Parathyroid adenoma (tissue), 2 donors: ENCODE measurements around the gene IDH3A.

ENCODE experiments used
- H2AFZ ChIP-seq: fragments of 300-600 bp; sonication (generic); one replicate; pipeline ENCODE4 v1.7.0; 2017; ENCODE audit warnings: antibody characterized with exemption, mild to moderate bottlenecking
- H3K27ac ChIP-seq: fragments of 300-600 bp; sonication (generic); one replicate; pipeline ENCODE4 v1.7.0; 2017
- H3K27me3 ChIP-seq: fragments of 300-600 bp; sonication (generic); one replicate; pipeline ENCODE4 v1.7.0; 2017; ENCODE audit warnings: low read length; ENCODE audit not compliant: control insufficient read depth, insufficient read depth
- H3K36me3 ChIP-seq: fragments of 300-600 bp; sonication (generic); one replicate; pipeline ENCODE4 v1.7.0; 2017; ENCODE audit warnings: low read length; ENCODE audit not compliant: control insufficient read depth, insufficient read depth
- H3K4me1 ChIP-seq: fragments of 300-600 bp; sonication (generic); one replicate; pipeline ENCODE4 v1.7.0; 2017; ENCODE audit warnings: control low read depth
- H3K4me2 ChIP-seq: fragments of 300-600 bp; sonication (generic); one replicate; pipeline ENCODE4 v1.7.0; 2017; ENCODE audit warnings: low read length
- H3K4me3 ChIP-seq: fragments of 300-600 bp; sonication (generic); one replicate; pipeline ENCODE4 v1.7.0; 2017; ENCODE audit warnings: low read depth, low read length
- H3K79me2 ChIP-seq: fragments of 300-600 bp; sonication (generic); one replicate; pipeline ENCODE4 v1.7.0; 2017; ENCODE audit warnings: control low read depth
- H3K9ac ChIP-seq: fragments of 300-600 bp; sonication (generic); one replicate; pipeline ENCODE4 v1.7.0; 2017; ENCODE audit warnings: mild to moderate bottlenecking
- H3K9me3 ChIP-seq: fragments of 300-600 bp; sonication (generic); one replicate; pipeline ENCODE4 v1.7.0; 2017; ENCODE audit warnings: low read length; ENCODE audit not compliant: control insufficient read depth
- TF ChIP-seq, protein P1 (sequence below): fragments of 300-600 bp; sonication (generic); IDR thresholded peaks from one replicate; pipeline ENCODE4 v1.7.0; 2017; ENCODE audit warnings: antibody characterized with exemption, mild to moderate bottlenecking
- donor health status: primary hyperparathyroidism.

The IDH3A gene

DNA sequence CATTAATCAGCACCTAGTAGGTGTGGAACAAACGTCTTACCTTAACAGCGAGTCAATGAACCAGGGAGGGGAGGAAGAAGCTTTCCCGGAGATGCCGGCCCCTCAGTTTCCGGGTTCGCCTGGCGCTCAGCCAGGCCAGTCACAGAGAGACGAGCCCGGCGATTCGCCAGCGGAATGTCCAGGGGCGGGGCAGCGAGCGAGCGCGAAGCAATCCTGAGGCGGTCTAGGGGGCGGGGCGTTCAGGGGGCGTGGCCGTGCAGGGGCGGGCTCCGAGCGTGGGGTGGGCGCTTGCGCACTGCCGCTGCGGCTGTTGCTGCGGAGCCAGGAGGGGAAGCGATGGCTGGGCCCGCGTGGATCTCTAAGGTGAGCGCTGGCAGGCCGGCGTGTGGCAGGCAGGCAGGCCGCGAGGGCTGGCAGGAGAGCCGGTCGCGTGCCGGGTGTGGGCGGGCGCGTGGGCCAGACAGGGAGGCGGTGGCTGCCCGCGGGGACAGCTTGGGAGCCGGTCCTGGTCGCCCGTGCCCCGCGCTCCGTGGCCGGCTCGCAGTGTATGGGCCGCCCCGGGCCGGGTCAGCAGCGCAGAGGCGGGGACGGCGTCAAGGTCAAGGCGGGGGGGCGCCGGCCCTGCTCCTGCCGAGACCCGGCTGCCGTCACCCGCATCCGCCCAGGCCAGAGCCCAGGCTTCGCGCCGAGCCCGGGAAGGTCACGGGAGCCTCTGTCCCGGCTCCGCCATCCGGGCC lies at the start of gene IDH3A:
IDH3A (plus strand) TSS at position 295 of the 737 bp plus-strand sequence; CDS start at position 337, 42 bp downstream.
- Histone ChIP-seq H3K27ac (peak within 1 kb of the TSS; percentile 75), H3K36me3 (no peaks in the 10 kb centered on the region), H3K4me1 (no peaks in the 10 kb centered on the region), H2AFZ (peak within 1 kb of the TSS; percentile 74), H3K9me3 (no peaks in the 10 kb centered on the region), H3K27me3 (no peaks in the 10 kb centered on the region), H3K4me2 (peak within 1 kb of the TSS; percentile 98), H3K9ac (no peak within 1 kb of the TSS), H3K4me3 (peak within 1 kb of the TSS; percentile 66), H3K79me2 (peaks cover 12% of the 10 kb centered on the region)
- TF ChIP-seq, protein P1, sequence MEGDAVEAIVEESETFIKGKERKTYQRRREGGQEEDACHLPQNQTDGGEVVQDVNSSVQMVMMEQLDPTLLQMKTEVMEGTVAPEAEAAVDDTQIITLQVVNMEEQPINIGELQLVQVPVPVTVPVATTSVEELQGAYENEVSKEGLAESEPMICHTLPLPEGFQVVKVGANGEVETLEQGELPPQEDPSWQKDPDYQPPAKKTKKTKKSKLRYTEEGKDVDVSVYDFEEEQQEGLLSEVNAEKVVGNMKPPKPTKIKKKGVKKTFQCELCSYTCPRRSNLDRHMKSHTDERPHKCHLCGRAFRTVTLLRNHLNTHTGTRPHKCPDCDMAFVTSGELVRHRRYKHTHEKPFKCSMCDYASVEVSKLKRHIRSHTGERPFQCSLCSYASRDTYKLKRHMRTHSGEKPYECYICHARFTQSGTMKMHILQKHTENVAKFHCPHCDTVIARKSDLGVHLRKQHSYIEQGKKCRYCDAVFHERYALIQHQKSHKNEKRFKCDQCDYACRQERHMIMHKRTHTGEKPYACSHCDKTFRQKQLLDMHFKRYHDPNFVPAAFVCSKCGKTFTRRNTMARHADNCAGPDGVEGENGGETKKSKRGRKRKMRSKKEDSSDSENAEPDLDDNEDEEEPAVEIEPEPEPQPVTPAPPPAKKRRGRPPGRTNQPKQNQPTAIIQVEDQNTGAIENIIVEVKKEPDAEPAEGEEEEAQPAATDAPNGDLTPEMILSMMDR = no peak

DNA sequence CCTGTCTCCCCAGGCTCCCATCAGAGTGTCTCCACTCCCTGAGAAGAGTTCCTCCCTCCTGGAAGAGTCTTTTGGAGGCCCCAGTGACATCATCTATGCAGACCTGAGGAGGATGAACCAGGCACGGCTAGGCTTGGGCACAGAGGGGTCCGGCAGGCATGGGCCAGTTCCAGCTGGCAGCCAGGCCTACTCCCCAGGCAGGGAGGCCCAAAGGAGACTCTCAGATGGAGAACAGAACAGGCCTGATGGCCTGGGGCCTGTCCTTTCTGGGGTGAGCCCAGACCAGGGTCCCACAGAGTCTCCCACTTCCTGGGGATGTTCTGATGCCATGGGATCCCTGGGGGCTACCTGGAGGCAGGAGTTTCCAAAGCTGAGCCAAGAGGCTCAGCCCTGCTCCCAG lies 48.3 kb upstream of the IDH3A start:
- no peaks in the 10 kb centered on the region for H3K4me1 ChIP-seq
- H3K36me3 ChIP-seq = no peaks in the 10 kb centered on the region
- H3K4me2 ChIP-seq = no peak overlapping the region
- no peak overlapping the region for H3K4me3 ChIP-seq
- no peak overlapping the region for H3K27ac ChIP-seq
- H3K9me3 ChIP-seq = no peaks in the 10 kb centered on the region
- no peak overlapping the region for H3K9ac ChIP-seq
- H3K79me2 ChIP-seq = no peaks in the 10 kb centered on the region
- TF ChIP-seq, protein P1 = no peak
- H3K27me3 ChIP-seq = no peaks in the 10 kb centered on the region
- no peak overlapping the region for H2AFZ ChIP-seq

DNA sequence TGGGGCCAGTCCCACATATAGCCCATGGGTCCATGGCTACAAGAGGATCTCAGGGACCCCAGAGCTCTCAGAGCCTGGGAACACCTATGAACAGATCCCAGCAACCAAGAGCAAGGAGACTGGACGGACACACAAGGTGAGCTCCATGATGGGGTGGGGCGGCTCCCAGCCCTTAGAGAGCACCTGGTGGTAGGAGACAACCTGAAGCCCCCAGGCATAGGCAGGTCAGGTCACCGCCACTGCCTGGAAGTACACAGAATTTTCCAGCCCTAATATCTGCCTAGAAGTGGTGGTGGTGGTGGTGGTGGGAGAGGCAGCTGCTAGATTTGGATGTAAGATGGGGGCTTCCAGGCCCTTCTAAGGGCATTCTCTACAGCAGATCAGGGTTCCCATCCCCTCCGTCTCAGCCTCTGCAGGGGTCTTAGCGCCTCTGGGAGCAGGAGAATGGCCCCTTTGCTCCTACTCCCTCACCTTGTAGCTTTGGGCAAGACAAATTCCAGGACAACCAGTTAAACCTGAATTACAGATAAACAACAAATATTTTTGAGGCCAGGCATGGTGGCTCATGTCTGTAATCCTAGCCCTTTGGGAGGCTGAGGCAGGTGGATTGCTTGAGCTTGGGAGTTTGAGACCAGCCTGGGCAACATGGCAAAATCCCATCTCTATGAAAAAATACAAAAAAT lies 47.6 kb upstream of the IDH3A start:
- no peak overlapping the region for H3K4me2 ChIP-seq
- no peaks in the 10 kb centered on the region for H3K36me3 ChIP-seq
- H3K27ac ChIP-seq = no peak overlapping the region
- TF ChIP-seq, protein P1 = no peak
- no peaks in the 10 kb centered on the region for H3K79me2 ChIP-seq
- H3K9ac ChIP-seq = no peak overlapping the region
- H3K4me3 ChIP-seq = no peak overlapping the region
- H2AFZ ChIP-seq = no peak overlapping the region
- H3K9me3 ChIP-seq = no peaks in the 10 kb centered on the region
- H3K4me1 ChIP-seq = no peaks in the 10 kb centered on the region
- H3K27me3 ChIP-seq = no peaks in the 10 kb centered on the region

DNA sequence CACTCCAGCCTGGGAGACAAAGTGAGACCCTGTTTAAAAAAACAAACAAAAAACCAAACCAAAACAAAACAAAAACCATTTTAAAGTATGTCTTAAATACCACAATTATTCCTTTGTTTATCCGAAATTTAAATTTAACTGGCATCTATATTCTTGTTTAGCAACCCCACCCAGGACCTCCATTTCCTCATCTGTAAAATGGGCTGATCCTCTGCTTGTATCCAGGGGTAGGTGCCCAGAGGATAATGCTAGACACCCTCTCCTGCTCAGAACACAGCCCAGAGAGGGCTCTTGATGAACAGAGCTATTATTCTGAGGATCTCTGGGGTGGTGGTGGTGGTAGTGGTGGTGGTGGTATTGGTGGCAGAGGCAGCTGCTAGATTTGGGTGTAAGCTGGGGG lies 47.0 kb upstream of the IDH3A start:
- no peaks in the 10 kb centered on the region for H3K9me3 ChIP-seq
- H3K4me1 ChIP-seq = no peaks in the 10 kb centered on the region
- TF ChIP-seq, protein P1 = no peak
- H3K36me3 ChIP-seq = no peaks in the 10 kb centered on the region
- H3K4me2 ChIP-seq = no peak overlapping the region
- H3K27ac ChIP-seq = no peak overlapping the region
- H3K4me3 ChIP-seq = no peak overlapping the region
- H3K79me2 ChIP-seq = no peaks in the 10 kb centered on the region
- no peak overlapping the region for H2AFZ ChIP-seq
- no peaks in the 10 kb centered on the region for H3K27me3 ChIP-seq
- no peak overlapping the region for H3K9ac ChIP-seq
